ENCODE results near the gene SPECC1L. TPM values are rescaled to one million over a fixed set of nuclear protein-coding genes. Genes with fewer than 3 reads are reported as not detected.
"Not testable (repeated sequence)": the region's sequence is repeated elsewhere in the genome, so short reads cannot be mapped to it uniquely, and the experiment has no call there.

Gene SPECC1L
- total RNA-seq, 1 donor = 40.2 TPM

- H3K4me3 ChIP-seq (ENCODE audit: low read depth, low read length) = not testable (repeated sequence)
Measured at GRCh38 chr22:24256136-24256535, 14.5 kb upstream of the SPECC1L start.

DNA sequence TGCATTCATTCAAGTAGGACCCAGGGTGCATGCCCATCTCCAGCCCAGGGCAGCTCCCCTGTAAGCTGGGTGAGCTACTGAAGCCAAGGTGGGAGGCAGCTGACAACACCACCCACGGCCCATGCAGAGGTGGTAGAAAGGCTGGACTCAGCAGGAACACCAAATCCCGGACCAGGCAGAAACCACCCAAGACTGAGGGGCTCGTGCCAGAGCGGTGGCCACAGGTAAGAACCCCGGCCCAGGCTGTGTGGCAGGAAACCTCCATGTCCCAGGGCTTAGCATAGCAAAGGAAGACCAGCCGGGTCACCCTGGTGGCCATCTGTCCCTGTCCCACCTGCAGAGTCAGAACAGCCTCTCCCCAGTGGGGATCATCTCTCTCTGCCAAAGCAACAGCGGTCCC is 13.9 kb upstream of the SPECC1L start:
- DNase-seq (ENCODE audit: low read depth); H3K4me3 ChIP-seq (ENCODE audit: low read depth, low read length): not testable (repeated sequence)

More at GRCh38 chr22:24256136-24256535, 14.5 kb upstream of the SPECC1L start:
- DNase-seq (ENCODE audit: low read depth) = not testable (repeated sequence)

DNA sequence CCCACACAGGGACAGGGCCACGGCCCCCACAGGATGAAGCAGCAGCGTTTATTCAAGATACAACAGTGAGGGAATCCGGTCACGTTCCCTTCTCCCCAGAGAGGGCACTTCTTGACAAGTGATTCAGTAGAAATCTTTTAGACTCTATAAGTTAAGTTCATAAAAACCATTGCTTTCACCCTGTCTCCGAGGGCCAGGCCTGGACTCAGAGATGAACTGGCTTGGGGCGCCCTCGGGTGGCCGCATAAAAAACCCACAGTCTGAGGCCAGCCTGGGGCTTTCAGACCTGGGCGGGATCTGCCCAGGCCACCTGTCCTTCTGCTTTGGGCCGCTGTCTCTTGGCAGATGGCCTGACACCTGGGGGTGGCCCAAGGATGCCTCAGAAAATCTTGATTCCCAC is 11.2 kb upstream of the SPECC1L start:
- TF ChIP-seq CTCF (IDR thresholded peaks at IDR 0.05; ENCODE audit: insufficient read depth, low read depth, low read length) = peak; percentile 37
- not testable (repeated sequence) for H3K4me3 ChIP-seq (ENCODE audit: low read depth, low read length)
- peak; percentile 87 for DNase-seq (ENCODE audit: low read depth)

DNA sequence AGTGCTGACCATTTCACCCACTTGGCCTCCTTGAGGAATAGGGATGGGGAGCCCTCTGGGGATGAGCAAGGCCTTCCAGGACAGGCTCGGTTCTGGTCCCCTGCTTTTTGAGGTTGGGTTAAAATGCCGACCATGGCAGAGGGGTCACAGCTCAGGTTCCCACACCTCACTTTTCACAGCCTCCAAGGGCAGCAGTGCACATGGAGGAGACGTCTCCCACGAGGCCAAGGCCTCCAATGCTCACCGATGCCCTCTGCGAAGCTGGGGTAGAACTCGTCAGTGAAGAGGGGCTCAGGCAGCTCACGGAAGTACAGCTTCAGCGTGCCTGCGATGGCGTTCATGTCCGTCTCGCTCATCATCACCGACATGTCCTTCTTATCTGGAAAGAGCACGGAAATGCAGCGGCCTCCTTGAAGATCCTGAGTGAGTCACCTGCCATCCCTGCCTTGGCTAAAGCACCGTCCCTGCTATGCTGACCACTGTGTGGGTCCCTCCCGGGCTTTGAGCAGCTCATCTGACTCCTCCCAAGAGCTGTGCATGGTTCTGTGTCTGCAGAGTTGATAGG is 8.4 kb upstream of the SPECC1L start:
- not testable (repeated sequence) for H3K4me3 ChIP-seq (ENCODE audit: low read depth, low read length); DNase-seq (ENCODE audit: low read depth)

- not testable (repeated sequence) for H3K4me3 ChIP-seq (ENCODE audit: low read depth, low read length); DNase-seq (ENCODE audit: low read depth)
Measured at GRCh38 chr22:24263479-24263878, 7.2 kb upstream of the SPECC1L start.

DNA sequence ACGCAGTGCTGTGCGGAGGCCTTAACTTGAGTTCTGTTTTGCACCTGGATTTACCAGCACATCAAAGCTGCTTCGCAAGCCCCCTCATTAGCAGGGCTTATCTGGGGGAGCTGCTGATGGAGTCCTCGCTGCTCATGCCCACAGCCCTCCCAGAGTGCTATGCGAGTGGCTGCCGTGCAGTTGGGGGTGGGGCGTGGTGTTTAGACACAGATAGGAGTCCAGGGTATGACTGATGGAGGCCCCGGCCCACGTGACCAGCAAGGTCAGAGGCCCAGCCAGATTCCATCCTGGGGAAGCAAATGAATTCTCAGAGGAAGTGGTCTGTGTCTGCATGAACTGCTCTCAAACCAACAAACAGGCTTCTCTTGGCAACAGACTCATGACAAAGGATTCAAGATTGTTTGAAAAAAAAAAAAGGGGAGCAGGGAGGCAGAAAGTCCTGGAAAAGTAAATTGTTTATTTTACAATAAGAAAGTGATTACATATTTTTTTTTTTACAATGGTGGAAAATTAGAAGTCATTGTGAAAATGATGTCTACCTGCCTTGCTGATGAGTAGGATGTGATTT is 6.2 kb upstream of the SPECC1L start:
- H3K4me3 ChIP-seq (ENCODE audit: low read depth, low read length) = not testable (repeated sequence)
- peak; percentile 30 for DNase-seq (ENCODE audit: low read depth)

DNA sequence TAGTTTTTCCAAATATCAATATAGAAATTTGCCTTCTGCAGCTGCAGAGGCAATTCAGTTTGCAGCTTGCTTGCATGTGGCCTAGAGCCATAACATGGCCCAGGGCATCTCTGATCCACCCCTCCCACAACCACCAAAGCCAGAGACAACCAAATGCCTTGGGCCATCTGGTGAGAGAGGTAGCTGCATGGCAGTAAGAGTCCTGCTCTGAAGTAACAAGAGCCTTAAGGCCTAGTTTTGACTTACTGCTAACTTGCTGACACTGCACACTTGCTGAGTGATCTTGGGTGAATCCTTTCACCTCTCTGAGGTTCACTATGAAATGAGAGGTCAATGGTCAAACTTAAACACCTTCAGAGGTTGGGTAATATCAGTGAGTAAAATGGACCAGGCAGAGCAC is 4.9 kb upstream of the SPECC1L start:
- no peak for DNase-seq (ENCODE audit: low read depth)

DNA sequence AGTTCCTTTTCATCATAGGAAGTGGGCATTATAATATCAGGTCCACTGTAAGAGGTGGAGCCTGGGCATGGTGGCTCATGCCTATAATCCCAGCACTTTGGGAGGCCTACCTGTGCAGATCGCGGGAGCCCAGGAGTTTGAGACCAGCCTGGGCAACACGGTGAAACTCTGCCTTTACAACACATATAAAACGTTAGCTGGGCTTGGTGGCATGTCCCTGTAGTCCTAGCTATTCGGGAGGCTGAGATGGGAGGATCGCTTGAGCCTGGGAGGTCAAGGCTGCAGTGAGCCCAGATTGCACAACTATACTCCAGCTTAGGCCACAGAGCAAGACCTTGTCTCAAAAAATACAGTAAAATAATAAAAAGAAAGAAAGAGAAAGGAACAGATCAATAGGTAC is 4.1 kb upstream of the SPECC1L start:
- DNase-seq (ENCODE audit: low read depth); H3K4me3 ChIP-seq (ENCODE audit: low read depth, low read length): not testable (repeated sequence)

More for the DNA sequence above, 4.9 kb upstream of the SPECC1L start:
- no peak overlapping the region for H3K4me3 ChIP-seq (ENCODE audit: low read depth, low read length)
- TF ChIP-seq CTCF (IDR thresholded peaks at IDR 0.05; ENCODE audit: insufficient read depth, low read depth, low read length) = no peak

- H3K4me3 ChIP-seq (ENCODE audit: low read depth, low read length) = peak overlapping the region; percentile 98
- DNase-seq (ENCODE audit: low read depth) = peak; percentile 32
- TF ChIP-seq CTCF (IDR thresholded peaks at IDR 0.05; ENCODE audit: insufficient read depth, low read depth, low read length) = no peak
Measured at GRCh38 chr22:24271386-24271854, 789 bp downstream of the SPECC1L start.

DNA sequence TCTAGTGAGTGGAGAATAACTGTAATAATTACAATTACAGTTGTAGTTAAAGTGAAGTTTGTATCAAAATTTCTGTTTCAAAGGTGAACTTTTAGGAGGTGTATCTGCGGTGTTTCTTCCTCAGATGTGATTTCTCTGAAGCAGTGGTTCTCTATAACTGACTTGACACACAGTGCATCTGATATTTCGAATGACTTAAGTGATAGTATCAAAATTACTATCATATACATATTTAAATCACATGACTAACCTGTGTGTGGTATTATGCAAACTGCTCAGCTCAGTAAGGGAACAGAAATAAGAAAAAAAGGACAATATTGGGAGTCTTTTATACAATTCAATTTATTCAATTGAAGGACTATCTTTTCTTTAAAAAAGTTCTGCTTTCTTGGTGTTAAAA is 2.4 kb downstream of the SPECC1L start:
- DNase-seq (ENCODE audit: low read depth); H3K4me3 ChIP-seq (ENCODE audit: low read depth, low read length): not testable (repeated sequence)

DNA sequence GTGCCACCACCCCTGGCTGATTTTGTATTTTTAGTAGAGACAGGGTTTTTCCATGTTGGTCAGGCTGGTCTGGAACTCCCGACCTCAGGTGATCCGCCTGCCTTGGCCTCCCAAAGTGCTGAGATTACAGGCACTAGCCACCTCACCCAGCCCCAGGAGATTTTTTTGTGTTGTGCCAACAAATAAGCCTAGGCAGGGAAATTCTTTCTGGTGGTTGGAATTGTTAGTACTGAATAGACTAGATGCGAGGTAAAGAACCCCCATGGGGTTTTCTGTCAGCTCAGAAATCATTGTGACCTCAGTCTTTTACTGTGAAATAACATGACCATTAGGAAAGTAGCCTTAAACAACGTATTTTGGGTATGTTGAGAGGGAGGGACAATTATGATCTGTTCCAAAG is 3.3 kb downstream of the SPECC1L start:
- DNase-seq (ENCODE audit: low read depth); H3K4me3 ChIP-seq (ENCODE audit: low read depth, low read length): not testable (repeated sequence)
